ENCODE measurements around the gene PCDHGA1.

DNA sequence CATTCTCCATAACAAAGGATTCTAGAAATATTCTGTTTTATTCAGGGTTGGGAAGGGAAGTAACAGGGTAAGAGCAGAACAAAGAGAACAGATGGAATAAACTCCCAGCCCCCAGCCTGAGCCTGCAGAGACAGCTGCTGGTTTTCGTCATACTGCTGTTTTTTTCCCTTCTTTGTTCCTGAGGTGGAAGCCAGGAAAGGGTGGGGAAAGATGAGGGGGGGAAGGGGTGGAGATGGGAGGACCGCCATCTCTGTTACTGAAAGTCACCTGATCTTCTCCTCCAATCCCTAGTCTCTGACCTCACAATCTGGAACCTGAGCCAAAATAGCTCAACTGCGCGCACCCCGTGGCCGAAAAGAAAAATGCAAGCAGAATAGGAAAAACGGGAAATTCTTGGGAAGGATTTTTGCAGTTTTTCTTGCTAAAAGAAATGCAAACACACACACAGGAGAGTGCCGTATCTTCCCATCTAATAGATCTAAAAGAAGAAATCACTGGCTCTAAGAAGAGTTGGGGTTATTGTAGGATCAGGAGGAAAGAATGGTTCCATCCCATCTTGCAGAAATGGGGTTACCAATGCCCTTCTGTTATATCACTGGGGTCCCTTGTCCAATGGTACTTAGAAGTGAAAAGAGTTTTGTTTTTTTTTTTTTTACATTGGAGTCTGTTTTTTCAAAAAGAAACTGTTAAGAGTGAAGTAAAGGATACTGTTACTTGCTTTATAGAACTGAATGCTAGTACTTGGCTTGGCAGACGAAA is 230.6 kb downstream of the PCDHGA1 start:
- TF ChIP-seq, protein P1, sequence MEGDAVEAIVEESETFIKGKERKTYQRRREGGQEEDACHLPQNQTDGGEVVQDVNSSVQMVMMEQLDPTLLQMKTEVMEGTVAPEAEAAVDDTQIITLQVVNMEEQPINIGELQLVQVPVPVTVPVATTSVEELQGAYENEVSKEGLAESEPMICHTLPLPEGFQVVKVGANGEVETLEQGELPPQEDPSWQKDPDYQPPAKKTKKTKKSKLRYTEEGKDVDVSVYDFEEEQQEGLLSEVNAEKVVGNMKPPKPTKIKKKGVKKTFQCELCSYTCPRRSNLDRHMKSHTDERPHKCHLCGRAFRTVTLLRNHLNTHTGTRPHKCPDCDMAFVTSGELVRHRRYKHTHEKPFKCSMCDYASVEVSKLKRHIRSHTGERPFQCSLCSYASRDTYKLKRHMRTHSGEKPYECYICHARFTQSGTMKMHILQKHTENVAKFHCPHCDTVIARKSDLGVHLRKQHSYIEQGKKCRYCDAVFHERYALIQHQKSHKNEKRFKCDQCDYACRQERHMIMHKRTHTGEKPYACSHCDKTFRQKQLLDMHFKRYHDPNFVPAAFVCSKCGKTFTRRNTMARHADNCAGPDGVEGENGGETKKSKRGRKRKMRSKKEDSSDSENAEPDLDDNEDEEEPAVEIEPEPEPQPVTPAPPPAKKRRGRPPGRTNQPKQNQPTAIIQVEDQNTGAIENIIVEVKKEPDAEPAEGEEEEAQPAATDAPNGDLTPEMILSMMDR (IDR thresholded peaks at IDR 0.05; ENCODE audit: poor library complexity): peak; percentile 85
- TF ChIP-seq EZH2 (IDR thresholded peaks at IDR 0.05; ENCODE audit: borderline replicate concordance) (no peak), EZH2phosphoT487 (IDR thresholded peaks at IDR 0.05; ENCODE audit: low read depth, severe bottlenecking, unreplicated experiment) (no peak)

All from hepatocyte (in vitro differentiated cells).